Femur (tissue), 1 donor: ENCODE data around the gene MPZL1.
A peak's percentile ranks its signal among the peaks of the same experiment; 100 is the strongest.
"Not testable (repeated sequence)": the region's sequence is repeated elsewhere in the genome, so short reads cannot be mapped to it uniquely, and the experiment has no call there.

Experiments
- DNase-seq: peaks from one replicate; pipeline ENCODE4 v3.0.0-alpha.2; 2017

The MPZL1 gene

GRCh38 chr1:167784876-167785550, 63.2 kb downstream of the MPZL1 start:
- DNase-seq: no peak

GRCh38 chr1:167786502-167786901, 64.7 kb downstream of the MPZL1 start:
- no peak for DNase-seq

- DNase-seq: no peak
Observed at GRCh38 chr1:167789501-167789900, 67.7 kb downstream of the MPZL1 start.

GRCh38 chr1:167790117-167790516, 68.3 kb downstream of the MPZL1 start:
- DNase-seq: no peak

GRCh38 chr1:167791281-167792187, 69.8 kb downstream of the MPZL1 start:
- DNase-seq: no peak

- no peak for DNase-seq
Observed at GRCh38 chr1:167792188-167792565, 70.4 kb downstream of the MPZL1 start.

GRCh38 chr1:167794043-167794442, 72.3 kb downstream of the MPZL1 start:
- no peak for DNase-seq

- peak; percentile 43 for DNase-seq
Observed at GRCh38 chr1:167795810-167796740, 74.3 kb downstream of the MPZL1 start.

- DNase-seq: peak; percentile 56
Observed at GRCh38 chr1:167797015-167797414, 75.2 kb downstream of the MPZL1 start.

- no peak for DNase-seq
Observed at GRCh38 chr1:167798952-167799351, 77.2 kb downstream of the MPZL1 start.

- no peak for DNase-seq
Observed at GRCh38 chr1:167799747-167800146, 78.0 kb downstream of the MPZL1 start.

GRCh38 chr1:167800251-167800650, 78.5 kb downstream of the MPZL1 start:
- DNase-seq: no peak

- DNase-seq: no peak
Observed at GRCh38 chr1:167802235-167802634, 80.5 kb downstream of the MPZL1 start.

- DNase-seq: peak; percentile 91
Observed at GRCh38 chr1:167803358-167804207, 81.8 kb downstream of the MPZL1 start.

- DNase-seq: no peak
Observed at GRCh38 chr1:167805041-167805556, 83.3 kb downstream of the MPZL1 start.

- DNase-seq: not testable (repeated sequence)
Observed at GRCh38 chr1:167806235-167806634, 84.5 kb downstream of the MPZL1 start.

GRCh38 chr1:167806676-167807075, 84.9 kb downstream of the MPZL1 start:
- DNase-seq: not testable (repeated sequence)

GRCh38 chr1:167808104-167808503, 86.3 kb downstream of the MPZL1 start:
- no peak for DNase-seq

GRCh38 chr1:167808690-167809089, 86.9 kb downstream of the MPZL1 start:
- no peak for DNase-seq

GRCh38 chr1:167812972-167813371, 91.2 kb downstream of the MPZL1 start:
- DNase-seq: no peak

GRCh38 chr1:167815650-167816049, 93.9 kb downstream of the MPZL1 start:
- DNase-seq: no peak
